Keratinocyte (primary cell): ENCODE results near the gene BDKRB1. TPM values are rescaled to one million over a fixed set of nuclear protein-coding genes. Genes with fewer than 3 reads are reported as not detected.

Source experiments
- DNase-seq: peaks from one replicate; pipeline ENCODE4 v3.0.0-alpha.2; 2011; ENCODE audit warnings: low read depth, missing footprints, low spot score
- FAIRE-seq: peaks from 2 replicates; lab custom pipeline; 2011; peaks lifted over from hg19 to GRCh38; lab: Jason Lieb, UNC
- H2AFZ ChIP-seq: 2 replicates; pipeline ENCODE4 v1.6.0; 2012; ENCODE audit warnings: low read length, control low read depth, inconsistent platforms; ENCODE audit not compliant: control insufficient read depth
- H3K27ac ChIP-seq: 2 replicates; pipeline ENCODE4 v1.5.1; 2011; ENCODE audit warnings: low read length; ENCODE audit not compliant: control insufficient read depth, insufficient read depth
- H3K27me3 ChIP-seq: 3 replicates; pipeline ENCODE4 v1.6.0; 2011; ENCODE audit warnings: low read length; ENCODE audit not compliant: control insufficient read depth, insufficient read depth; ENCODE audit errors: extremely low read depth
- H3K36me3 ChIP-seq, 2 experiments: 2 replicates in 1 of 2; 3 replicates in 1 of 2; pipeline ENCODE4 v1.5.1; 2011; ENCODE audit warnings: low read length in 2 of 2, mild to moderate bottlenecking in 1 of 2; ENCODE audit not compliant: control insufficient read depth in 2 of 2, insufficient read depth in 2 of 2; ENCODE audit errors: extremely low read depth in 1 of 2
- H3K4me1 ChIP-seq: 3 replicates; pipeline ENCODE4 v1.5.1; 2011; ENCODE audit warnings: low read length; ENCODE audit not compliant: control insufficient read depth, insufficient read depth; ENCODE audit errors: extremely low read depth
- H3K4me2 ChIP-seq: 3 replicates; pipeline ENCODE4 v1.6.0; 2011; ENCODE audit warnings: low read depth, low read length; ENCODE audit not compliant: control insufficient read depth, insufficient read depth; ENCODE audit errors: extremely low read depth
- H3K4me3 ChIP-seq, 3 experiments: fragments of 200-600 bp in 1 of 3; sonication (generic) in 1 of 3; 2 replicates in 2 of 3; 3 replicates in 1 of 3; pipeline ENCODE4 v1.5.1; 2011 to 2016; ENCODE audit warnings: low read length in 3 of 3, mild to moderate bottlenecking in 3 of 3, control low read depth in 2 of 3, inconsistent platforms in 1 of 3, low read depth in 1 of 3, mixed read lengths in 1 of 3, mixed run types in 1 of 3, moderate library complexity in 1 of 3; ENCODE audit not compliant: control insufficient read depth in 2 of 3, insufficient read depth in 2 of 3; ENCODE audit errors: extremely low read depth in 1 of 3
- H3K79me2 ChIP-seq: 2 replicates; pipeline ENCODE4 v1.6.0; 2012; ENCODE audit warnings: low read length; ENCODE audit not compliant: control insufficient read depth, insufficient read depth
- H3K9ac ChIP-seq: 3 replicates; pipeline ENCODE4 v1.6.0; 2011; ENCODE audit warnings: low read length; ENCODE audit not compliant: control insufficient read depth, insufficient read depth; ENCODE audit errors: extremely low read depth
- H3K9me1 ChIP-seq: 3 replicates; pipeline ENCODE4 v1.6.0; 2011; ENCODE audit warnings: low read length; ENCODE audit not compliant: control insufficient read depth, insufficient read depth; ENCODE audit errors: extremely low read depth
- H3K9me3 ChIP-seq: 2 replicates; pipeline ENCODE4 v1.5.1; 2012; ENCODE audit warnings: low read depth, low read length; ENCODE audit not compliant: control insufficient read depth
- H4K20me1 ChIP-seq: 3 replicates; pipeline ENCODE4 v1.6.0; 2011; ENCODE audit warnings: low read length; ENCODE audit not compliant: control insufficient read depth, insufficient read depth; ENCODE audit errors: extremely low read depth
- CTCF ChIP-seq, 3 experiments: IDR thresholded peaks in 1 of 3; conservative IDR thresholded peaks in 1 of 3; optimal IDR thresholded peaks in 1 of 3; 2 replicates in 2 of 3; 3 replicates in 1 of 3; pipeline versions ENCODE3 to v1.5.1; 2011; ENCODE audit warnings: low read length in 3 of 3, mild to moderate bottlenecking in 3 of 3, moderate library complexity in 2 of 3, control low read depth in 1 of 3, inconsistent platforms in 1 of 3; ENCODE audit not compliant: insufficient read depth in 2 of 3; ENCODE audit errors: extremely low read depth in 1 of 3
- EZH2 ChIP-seq: IDR thresholded peaks from one replicate; pipeline ENCODE4 v1.6.1; 2012; ENCODE audit warnings: inconsistent platforms, mild to moderate bottlenecking, low read length, moderate library complexity
- dilution Hi-C: fragments of 300-500 bp; cut with MboI; formaldehyde crosslinking; loops from one replicate; pipeline ENCODE4 v1.7.0; 2020; ENCODE audit warnings: low sequenced_read_pairs; ENCODE audit not compliant: extremely low pct_ligation_motif_present
- polyA plus RNA-seq, 5 experiments: library from polyadenylated mRNA; depleted of rRNA in 3 of 5; stranded (reverse) in 3 of 5; stranded (forward) in 1 of 5; unstranded in 1 of 5; fragments of >200 nt; gene quantifications; 1 replicate in 1 of 5; 2 replicates in 3 of 5; 3 replicates in 1 of 5; pipeline versions ENCODE4 v1.2.1 to v1.2.3, GENCODE V29; 2011 to 2012; ENCODE audit warnings: missing spikeins in 2 of 5, low read depth in 1 of 5, low replicate concordance in 1 of 5

The BDKRB1 gene
- polyA plus RNA-seq, 1 donor (not counting 4 experiments of a cell fraction or from before 2014, with no cell fraction given): 3.4 TPM

GRCh38 chr14:96254687-96255086 lies 1.3 kb upstream of the BDKRB1 start:
- Histone ChIP-seq H3K79me2 (no peaks in the 10 kb centered on the region), H3K9me1 (no peaks in the 10 kb centered on the region), H3K9ac (no peak overlapping the region), H3K36me3 (no peaks in the 10 kb centered on the region), H3K27ac (no peak overlapping the region), H4K20me1 (no peaks in the 10 kb centered on the region), H3K27me3 (no peaks in the 10 kb centered on the region), H2AFZ (no peak overlapping the region), H3K4me3 (no peak overlapping the region), H3K4me1 (peaks cover 34% of the 10 kb centered on the region), H3K4me2 (no peak overlapping the region), H3K9me3 (no peaks in the 10 kb centered on the region)
- dilution Hi-C loops: no loop called here
- DNase-seq (no peak), FAIRE-seq (no peak)
- TF ChIP-seq CTCF (optimal IDR thresholded peaks at IDR 0.05 in 1 of 3, IDR thresholded peaks at IDR 0.05 in 1 of 3, conservative IDR thresholded peaks at IDR 0.05 in 1 of 3; ENCODE audit: extremely low read depth in 1 of 3, insufficient read depth in 2 of 3, low read length in 3 of 3) (no peak), EZH2 (no peak)

- no peaks in the 10 kb centered on the region for H3K27me3 ChIP-seq
- H3K9me3 ChIP-seq: no peaks in the 10 kb centered on the region
- DNase-seq: no peak
- peak overlapping the region; percentile 5 for H3K9ac ChIP-seq
- dilution Hi-C loops: no loop called here
- no peaks in the 10 kb centered on the region for H3K79me2 ChIP-seq
- peak overlapping the region; percentile 59 for H3K4me2 ChIP-seq
- H4K20me1 ChIP-seq: no peaks in the 10 kb centered on the region
- H2AFZ ChIP-seq: no peak overlapping the region
- peak overlapping the region in 1 of 3 experiments; percentile 3 for H3K4me3 ChIP-seq
- FAIRE-seq: peak; percentile 66
- TF ChIP-seq EZH2: no peak
- TF ChIP-seq CTCF (optimal IDR thresholded peaks at IDR 0.05 in 1 of 3, IDR thresholded peaks at IDR 0.05 in 1 of 3, conservative IDR thresholded peaks at IDR 0.05 in 1 of 3; ENCODE audit: extremely low read depth in 1 of 3, insufficient read depth in 2 of 3, low read length in 3 of 3): peak; percentile 28 to 46 (median 43)
- peak overlapping the region; percentile 54 for H3K27ac ChIP-seq
- peaks cover 34% of the 10 kb centered on the region for H3K4me1 ChIP-seq
- no peaks in the 10 kb centered on the region for H3K9me1 ChIP-seq
- no peaks in the 10 kb centered on the region for H3K36me3 ChIP-seq
Observed at GRCh38 chr14:96256407-96256806, 397 bp downstream of the BDKRB1 start.
